ENCODE measurements around the gene MAST2. TPM values are rescaled to one million over a fixed set of nuclear protein-coding genes. Genes with fewer than 3 reads are reported as not detected.
"Not testable (repeated sequence)": the region's sequence is repeated elsewhere in the genome, so short reads cannot be mapped to it uniquely, and the experiment has no call there.

MAST2 gene
- total RNA-seq, 1 experiment from 2014 or later, result 77.0 TPM

DNA sequence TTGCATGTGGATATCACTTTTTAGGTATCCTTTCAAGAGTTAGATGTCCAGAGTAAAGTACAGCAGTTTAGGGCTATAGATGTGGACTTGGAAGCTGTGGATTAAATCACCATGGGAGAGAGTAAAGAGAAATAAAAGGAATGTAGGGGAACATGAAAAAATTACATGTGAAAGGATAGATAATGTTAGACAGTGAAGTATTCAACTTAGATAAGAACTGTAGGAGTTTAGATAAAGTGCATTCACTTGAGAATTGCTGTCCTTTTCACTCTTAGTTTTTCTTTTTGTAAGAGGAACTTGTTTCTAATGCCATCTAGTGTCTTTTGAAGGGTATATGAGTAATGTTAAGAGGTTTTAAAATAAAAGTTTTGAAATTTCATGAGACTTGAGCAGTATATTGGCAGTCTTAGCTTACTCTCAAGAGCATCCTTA, 40.1 kb downstream of the MAST2 start:
- BruUV-seq (replicated peaks), result no TSS peak
- H3K9me3 ChIP-seq (ENCODE audit: control insufficient read depth, insufficient read depth, low read depth, low read length), result no peaks in the 10 kb centered on the region
- no peak for TF ChIP-seq POLR2AphosphoS5 (IDR thresholded peaks at IDR 0.05; ENCODE audit: low read depth, low read length)
- TF ChIP-seq, protein P1, sequence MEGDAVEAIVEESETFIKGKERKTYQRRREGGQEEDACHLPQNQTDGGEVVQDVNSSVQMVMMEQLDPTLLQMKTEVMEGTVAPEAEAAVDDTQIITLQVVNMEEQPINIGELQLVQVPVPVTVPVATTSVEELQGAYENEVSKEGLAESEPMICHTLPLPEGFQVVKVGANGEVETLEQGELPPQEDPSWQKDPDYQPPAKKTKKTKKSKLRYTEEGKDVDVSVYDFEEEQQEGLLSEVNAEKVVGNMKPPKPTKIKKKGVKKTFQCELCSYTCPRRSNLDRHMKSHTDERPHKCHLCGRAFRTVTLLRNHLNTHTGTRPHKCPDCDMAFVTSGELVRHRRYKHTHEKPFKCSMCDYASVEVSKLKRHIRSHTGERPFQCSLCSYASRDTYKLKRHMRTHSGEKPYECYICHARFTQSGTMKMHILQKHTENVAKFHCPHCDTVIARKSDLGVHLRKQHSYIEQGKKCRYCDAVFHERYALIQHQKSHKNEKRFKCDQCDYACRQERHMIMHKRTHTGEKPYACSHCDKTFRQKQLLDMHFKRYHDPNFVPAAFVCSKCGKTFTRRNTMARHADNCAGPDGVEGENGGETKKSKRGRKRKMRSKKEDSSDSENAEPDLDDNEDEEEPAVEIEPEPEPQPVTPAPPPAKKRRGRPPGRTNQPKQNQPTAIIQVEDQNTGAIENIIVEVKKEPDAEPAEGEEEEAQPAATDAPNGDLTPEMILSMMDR (IDR thresholded peaks at IDR 0.05), result no peak; the same call in 1 of the 2 replicates
- TF ChIP-seq, protein P2, sequence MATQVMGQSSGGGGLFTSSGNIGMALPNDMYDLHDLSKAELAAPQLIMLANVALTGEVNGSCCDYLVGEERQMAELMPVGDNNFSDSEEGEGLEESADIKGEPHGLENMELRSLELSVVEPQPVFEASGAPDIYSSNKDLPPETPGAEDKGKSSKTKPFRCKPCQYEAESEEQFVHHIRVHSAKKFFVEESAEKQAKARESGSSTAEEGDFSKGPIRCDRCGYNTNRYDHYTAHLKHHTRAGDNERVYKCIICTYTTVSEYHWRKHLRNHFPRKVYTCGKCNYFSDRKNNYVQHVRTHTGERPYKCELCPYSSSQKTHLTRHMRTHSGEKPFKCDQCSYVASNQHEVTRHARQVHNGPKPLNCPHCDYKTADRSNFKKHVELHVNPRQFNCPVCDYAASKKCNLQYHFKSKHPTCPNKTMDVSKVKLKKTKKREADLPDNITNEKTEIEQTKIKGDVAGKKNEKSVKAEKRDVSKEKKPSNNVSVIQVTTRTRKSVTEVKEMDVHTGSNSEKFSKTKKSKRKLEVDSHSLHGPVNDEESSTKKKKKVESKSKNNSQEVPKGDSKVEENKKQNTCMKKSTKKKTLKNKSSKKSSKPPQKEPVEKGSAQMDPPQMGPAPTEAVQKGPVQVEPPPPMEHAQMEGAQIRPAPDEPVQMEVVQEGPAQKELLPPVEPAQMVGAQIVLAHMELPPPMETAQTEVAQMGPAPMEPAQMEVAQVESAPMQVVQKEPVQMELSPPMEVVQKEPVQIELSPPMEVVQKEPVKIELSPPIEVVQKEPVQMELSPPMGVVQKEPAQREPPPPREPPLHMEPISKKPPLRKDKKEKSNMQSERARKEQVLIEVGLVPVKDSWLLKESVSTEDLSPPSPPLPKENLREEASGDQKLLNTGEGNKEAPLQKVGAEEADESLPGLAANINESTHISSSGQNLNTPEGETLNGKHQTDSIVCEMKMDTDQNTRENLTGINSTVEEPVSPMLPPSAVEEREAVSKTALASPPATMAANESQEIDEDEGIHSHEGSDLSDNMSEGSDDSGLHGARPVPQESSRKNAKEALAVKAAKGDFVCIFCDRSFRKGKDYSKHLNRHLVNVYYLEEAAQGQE (IDR thresholded peaks at IDR 0.05; ENCODE audit: insufficient read depth in 1 of 2, low read depth in 2 of 2, low read length in 1 of 2), result no peak
- no peak overlapping the region for H3K27ac ChIP-seq (ENCODE audit: low read length)
- ChIA-PET CTCF (no interaction called here), POLR2A (no interaction called here)
- in situ Hi-C loops (cut with HindIII; ENCODE audit: low pct_unique_long_range_greater_than_20kb, low sequenced_read_pairs), result no loop called here
- H3K4me3 ChIP-seq (ENCODE audit: low read depth in 2 of 2, low read length in 2 of 2), result no peak overlapping the region
- ATAC-seq, result no peak
- H3K36me3 ChIP-seq (ENCODE audit: control insufficient read depth, insufficient read depth, low read length), result no peaks in the 10 kb centered on the region
- no peak for DNase-seq (ENCODE audit: low read depth, low spot score)
- H3K27me3 ChIP-seq (ENCODE audit: control insufficient read depth, insufficient read depth, low read length), result no peaks in the 10 kb centered on the region
- H3K4me1 ChIP-seq (ENCODE audit: control insufficient read depth, insufficient read depth, low read length), result no peaks in the 10 kb centered on the region
- intact Hi-C loops (cut with micrococcal nuclease; ENCODE audit: unreplicated experiment), result no loop called here

DNA sequence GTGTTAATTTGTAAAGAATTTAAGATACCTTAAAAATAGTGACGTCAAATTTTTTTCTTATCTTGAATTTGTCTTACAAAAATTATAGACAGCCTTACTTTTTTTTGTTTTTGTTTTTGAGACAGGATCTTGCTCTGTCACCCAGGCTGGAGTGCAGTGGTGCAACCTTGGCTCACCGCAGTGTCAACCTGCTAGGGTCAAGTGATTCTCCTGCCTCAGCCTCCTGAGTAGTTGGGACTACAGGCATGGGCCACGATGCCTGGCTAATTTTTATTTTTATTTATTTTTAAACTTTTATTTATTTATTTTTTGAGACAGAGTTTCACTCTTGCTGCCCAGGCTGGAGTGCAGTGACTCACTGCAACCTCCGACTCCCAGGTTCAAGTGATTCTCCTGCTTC, 40.6 kb downstream of the MAST2 start:
- H3K4me1 ChIP-seq (ENCODE audit: control insufficient read depth, insufficient read depth, low read length); POLR2A ChIA-PET; intact Hi-C loops (cut with micrococcal nuclease; ENCODE audit: unreplicated experiment); BruUV-seq (replicated peaks); H3K4me3 ChIP-seq (ENCODE audit: low read depth in 2 of 2, low read length in 2 of 2); H3K27ac ChIP-seq (ENCODE audit: low read length); in situ Hi-C loops (cut with HindIII; ENCODE audit: low pct_unique_long_range_greater_than_20kb, low sequenced_read_pairs); DNase-seq (ENCODE audit: low read depth, low spot score); ATAC-seq; H3K9me3 ChIP-seq (ENCODE audit: control insufficient read depth, insufficient read depth, low read depth, low read length); H3K36me3 ChIP-seq (ENCODE audit: control insufficient read depth, insufficient read depth, low read length); H3K27me3 ChIP-seq (ENCODE audit: control insufficient read depth, insufficient read depth, low read length): not testable (repeated sequence)
- CTCF ChIA-PET, result interaction anchor here (0.6 kb wide), 1 partner anchor 331 kb away, joined by 3 read pairs; no protein-coding TSS in a partner anchor

DNA sequence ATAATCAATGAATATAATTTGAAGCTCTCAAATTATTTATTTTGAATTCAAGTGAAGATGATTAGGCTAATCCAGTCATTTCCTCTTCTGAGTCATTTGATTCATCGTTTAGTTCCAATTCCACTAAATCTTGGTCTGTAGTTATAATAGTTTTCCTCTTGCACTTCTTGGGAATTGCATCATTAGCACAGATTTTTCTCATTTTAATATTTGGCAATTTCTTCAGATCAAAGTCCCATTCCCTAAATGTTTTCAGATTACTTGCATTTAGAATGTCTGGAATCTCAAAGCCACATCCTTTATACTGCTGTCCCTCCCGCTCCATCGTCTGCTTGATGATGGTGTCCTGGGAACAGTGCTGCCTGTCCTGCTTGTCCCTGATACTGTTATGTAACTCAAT, 43.5 kb downstream of the MAST2 start:
- H3K4me3 ChIP-seq (ENCODE audit: low read depth in 2 of 2, low read length in 2 of 2), result no peak overlapping the region
- CTCF ChIA-PET, result no interaction called here
- intact Hi-C loops (cut with micrococcal nuclease; ENCODE audit: unreplicated experiment) (no loop called here), in situ Hi-C loops (cut with HindIII; ENCODE audit: low pct_unique_long_range_greater_than_20kb, low sequenced_read_pairs) (no loop called here)
- no peak for TF ChIP-seq TCF7L2 (IDR thresholded peaks at IDR 0.05; ENCODE audit: low read depth, low read length)
- TF ChIP-seq, protein P2 (IDR thresholded peaks at IDR 0.05; ENCODE audit: insufficient read depth in 1 of 2, low read depth in 2 of 2, low read length in 1 of 2), result no peak
- no peak for TF ChIP-seq SIN3A (IDR thresholded peaks at IDR 0.05; ENCODE audit: borderline replicate concordance, insufficient read depth, low read depth, low read length)
- no peak for TF ChIP-seq POLR2AphosphoS5 (IDR thresholded peaks at IDR 0.05; ENCODE audit: low read depth, low read length)
- TF ChIP-seq, protein P1 (IDR thresholded peaks at IDR 0.05), result no peak
- DNase-seq (ENCODE audit: low read depth, low spot score) (no peak), ATAC-seq (no peak)
- H3K36me3 ChIP-seq (ENCODE audit: control insufficient read depth, insufficient read depth, low read length), result no peaks in the 10 kb centered on the region
- H3K9me3 ChIP-seq (ENCODE audit: control insufficient read depth, insufficient read depth, low read depth, low read length), result no peaks in the 10 kb centered on the region
- H3K4me1 ChIP-seq (ENCODE audit: control insufficient read depth, insufficient read depth, low read length), result no peaks in the 10 kb centered on the region
- no TSS peak for BruUV-seq (replicated peaks)
- no peaks in the 10 kb centered on the region for H3K27me3 ChIP-seq (ENCODE audit: control insufficient read depth, insufficient read depth, low read length)
- H3K27ac ChIP-seq (ENCODE audit: low read length), result no peak overlapping the region
- POLR2A ChIA-PET, result interaction anchor here (0.7 kb wide), 1 partner anchor 97 kb away, joined by 4 read pairs; no protein-coding TSS in a partner anchor
